HL-60 (cell line): ENCODE data around the gene TMEM127.

Source experiments
- DNase-seq, 2 experiments: peaks; one replicate each; pipeline ENCODE4 v3.0.0-alpha.2; 2010 to 2020; ENCODE audit warnings: low read depth in 1 of 2, low spot score in 1 of 2
- H3K27ac ChIP-seq: fragments of 250-450 bp; sonication (Bioruptor Pico); replicated peaks from 2 replicates; pipeline ENCODE4 v1.5.1; 2020; ENCODE audit warnings: mild to moderate bottlenecking, moderate library complexity
- H3K27me3 ChIP-seq: fragments of 250-450 bp; sonication (Bioruptor Pico); 2 replicates; pipeline ENCODE4 v1.5.1; 2021; ENCODE audit warnings: mild to moderate bottlenecking, moderate library complexity; ENCODE audit not compliant: insufficient read depth, poor library complexity, severe bottlenecking
- H3K4me3 ChIP-seq: replicated peaks from 2 replicates; pipeline ENCODE4 v1.5.1; 2011; ENCODE audit warnings: mild to moderate bottlenecking, control low read depth, low read length; ENCODE audit not compliant: insufficient read depth
- GABPA ChIP-seq: IDR thresholded peaks from 2 replicates; pipeline ENCODE4 v1.6.1; 2012; ENCODE audit warnings: low read depth
- POLR2AphosphoS5 ChIP-seq: IDR thresholded peaks from 2 replicates; pipeline ENCODE4 v1.6.1; 2012; ENCODE audit warnings: low read depth
- SPI1 ChIP-seq: IDR thresholded peaks from 2 replicates; pipeline ENCODE4 v1.6.1; 2012; ENCODE audit warnings: low read depth, mild to moderate bottlenecking, borderline replicate concordance
- TF ChIP-seq, protein P1 (sequence below): IDR thresholded peaks from one replicate; pipeline ENCODE4 v1.5.1; 2011; ENCODE audit warnings: low read length, control low read depth, inconsistent platforms; ENCODE audit not compliant: insufficient read depth
- TF ChIP-seq, protein P2 (sequence below): IDR thresholded peaks from 2 replicates; pipeline ENCODE4 v1.6.1; 2012; ENCODE audit warnings: low read depth; ENCODE audit not compliant: insufficient replicate concordance

The TMEM127 gene

DNA sequence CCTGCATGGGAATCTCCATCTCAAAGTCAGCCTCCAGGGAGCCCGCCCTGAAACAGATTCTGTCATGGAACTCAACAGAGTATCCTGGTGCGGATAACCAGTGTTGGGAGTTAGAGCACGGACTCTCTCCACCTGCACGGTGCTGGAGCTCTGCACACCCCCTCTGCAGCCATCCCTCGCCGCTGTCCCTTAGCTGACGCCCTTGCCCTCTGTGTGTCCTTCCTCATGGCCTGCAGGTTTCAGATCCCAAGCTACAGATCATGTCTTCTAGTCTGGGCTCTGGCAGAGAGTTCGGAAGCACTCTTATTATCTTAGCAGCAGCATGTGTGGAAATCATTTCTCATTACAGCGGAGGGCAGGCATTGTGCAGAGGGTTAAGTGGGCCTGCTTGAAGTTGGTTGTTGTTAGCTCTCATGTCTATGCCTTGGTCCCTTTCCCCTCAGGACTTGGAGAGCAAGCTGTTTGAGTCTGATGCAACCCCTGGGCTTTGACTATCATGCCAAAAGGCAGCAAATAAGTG, 26.0 kb downstream of the TMEM127 start:
- Histone ChIP-seq H3K27me3 (no peaks in the 10 kb centered on the region), H3K27ac (peak overlapping the region; percentile 80; the same call in 1 of the 2 replicates), H3K4me3 (no peak overlapping the region)
- TF ChIP-seq, protein P1, sequence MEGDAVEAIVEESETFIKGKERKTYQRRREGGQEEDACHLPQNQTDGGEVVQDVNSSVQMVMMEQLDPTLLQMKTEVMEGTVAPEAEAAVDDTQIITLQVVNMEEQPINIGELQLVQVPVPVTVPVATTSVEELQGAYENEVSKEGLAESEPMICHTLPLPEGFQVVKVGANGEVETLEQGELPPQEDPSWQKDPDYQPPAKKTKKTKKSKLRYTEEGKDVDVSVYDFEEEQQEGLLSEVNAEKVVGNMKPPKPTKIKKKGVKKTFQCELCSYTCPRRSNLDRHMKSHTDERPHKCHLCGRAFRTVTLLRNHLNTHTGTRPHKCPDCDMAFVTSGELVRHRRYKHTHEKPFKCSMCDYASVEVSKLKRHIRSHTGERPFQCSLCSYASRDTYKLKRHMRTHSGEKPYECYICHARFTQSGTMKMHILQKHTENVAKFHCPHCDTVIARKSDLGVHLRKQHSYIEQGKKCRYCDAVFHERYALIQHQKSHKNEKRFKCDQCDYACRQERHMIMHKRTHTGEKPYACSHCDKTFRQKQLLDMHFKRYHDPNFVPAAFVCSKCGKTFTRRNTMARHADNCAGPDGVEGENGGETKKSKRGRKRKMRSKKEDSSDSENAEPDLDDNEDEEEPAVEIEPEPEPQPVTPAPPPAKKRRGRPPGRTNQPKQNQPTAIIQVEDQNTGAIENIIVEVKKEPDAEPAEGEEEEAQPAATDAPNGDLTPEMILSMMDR = no peak
- TF ChIP-seq, protein P2, sequence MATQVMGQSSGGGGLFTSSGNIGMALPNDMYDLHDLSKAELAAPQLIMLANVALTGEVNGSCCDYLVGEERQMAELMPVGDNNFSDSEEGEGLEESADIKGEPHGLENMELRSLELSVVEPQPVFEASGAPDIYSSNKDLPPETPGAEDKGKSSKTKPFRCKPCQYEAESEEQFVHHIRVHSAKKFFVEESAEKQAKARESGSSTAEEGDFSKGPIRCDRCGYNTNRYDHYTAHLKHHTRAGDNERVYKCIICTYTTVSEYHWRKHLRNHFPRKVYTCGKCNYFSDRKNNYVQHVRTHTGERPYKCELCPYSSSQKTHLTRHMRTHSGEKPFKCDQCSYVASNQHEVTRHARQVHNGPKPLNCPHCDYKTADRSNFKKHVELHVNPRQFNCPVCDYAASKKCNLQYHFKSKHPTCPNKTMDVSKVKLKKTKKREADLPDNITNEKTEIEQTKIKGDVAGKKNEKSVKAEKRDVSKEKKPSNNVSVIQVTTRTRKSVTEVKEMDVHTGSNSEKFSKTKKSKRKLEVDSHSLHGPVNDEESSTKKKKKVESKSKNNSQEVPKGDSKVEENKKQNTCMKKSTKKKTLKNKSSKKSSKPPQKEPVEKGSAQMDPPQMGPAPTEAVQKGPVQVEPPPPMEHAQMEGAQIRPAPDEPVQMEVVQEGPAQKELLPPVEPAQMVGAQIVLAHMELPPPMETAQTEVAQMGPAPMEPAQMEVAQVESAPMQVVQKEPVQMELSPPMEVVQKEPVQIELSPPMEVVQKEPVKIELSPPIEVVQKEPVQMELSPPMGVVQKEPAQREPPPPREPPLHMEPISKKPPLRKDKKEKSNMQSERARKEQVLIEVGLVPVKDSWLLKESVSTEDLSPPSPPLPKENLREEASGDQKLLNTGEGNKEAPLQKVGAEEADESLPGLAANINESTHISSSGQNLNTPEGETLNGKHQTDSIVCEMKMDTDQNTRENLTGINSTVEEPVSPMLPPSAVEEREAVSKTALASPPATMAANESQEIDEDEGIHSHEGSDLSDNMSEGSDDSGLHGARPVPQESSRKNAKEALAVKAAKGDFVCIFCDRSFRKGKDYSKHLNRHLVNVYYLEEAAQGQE = no peak
- TF ChIP-seq SPI1 (no peak), GABPA (no peak), POLR2AphosphoS5 (no peak)
- no peak for DNase-seq

- H3K27ac ChIP-seq = no peak overlapping the region
- H3K4me3 ChIP-seq = no peak overlapping the region
- H3K27me3 ChIP-seq = no peaks in the 10 kb centered on the region
- no peak for TF ChIP-seq SPI1
- TF ChIP-seq, protein P2 = no peak
- TF ChIP-seq, protein P1 = no peak
- DNase-seq = no peak
Observed at GRCh38 chr2:96239091-96239490, 26.7 kb downstream of the TMEM127 start.

DNA sequence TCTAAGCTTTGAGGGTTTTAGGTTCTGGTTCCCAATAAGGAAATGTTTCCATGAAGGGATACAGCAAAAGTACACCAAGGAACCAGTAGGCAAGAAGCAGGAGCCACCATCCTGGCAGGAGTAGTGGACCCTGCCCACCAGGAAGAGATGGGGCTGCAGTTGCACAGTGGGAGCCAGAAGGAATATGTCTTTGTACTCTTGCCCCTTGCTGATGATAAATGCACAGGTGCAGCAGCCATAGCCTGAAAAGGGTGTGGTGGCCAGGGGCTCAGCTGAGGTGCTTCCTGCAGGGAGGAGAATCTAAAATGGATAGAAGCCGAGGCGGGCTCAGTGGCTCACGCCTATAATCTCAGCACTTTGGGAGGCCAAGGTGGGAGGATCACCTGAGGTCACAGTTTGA, 27.5 kb downstream of the TMEM127 start:
- DNase-seq = no peak
- Histone ChIP-seq H3K27me3 (no peaks in the 10 kb centered on the region), H3K27ac (no peak overlapping the region), H3K4me3 (no peak overlapping the region)
- TF ChIP-seq POLR2AphosphoS5 (no peak), SPI1 (no peak), GABPA (no peak)
- TF ChIP-seq, protein P2 = no peak
- TF ChIP-seq, protein P1 = no peak
